GM12873 (cell line): ENCODE measurements around the gene SCN5A.

Experiments
- CTCF ChIP-seq: IDR thresholded peaks from 2 replicates; pipeline ENCODE4 v1.5.1; 2012; ENCODE audit warnings: low read depth, mild to moderate bottlenecking, moderate library complexity, low read length, control low read depth; ENCODE audit not compliant: insufficient read depth; ENCODE audit errors: missing control alignments

SCN5A gene

DNA sequence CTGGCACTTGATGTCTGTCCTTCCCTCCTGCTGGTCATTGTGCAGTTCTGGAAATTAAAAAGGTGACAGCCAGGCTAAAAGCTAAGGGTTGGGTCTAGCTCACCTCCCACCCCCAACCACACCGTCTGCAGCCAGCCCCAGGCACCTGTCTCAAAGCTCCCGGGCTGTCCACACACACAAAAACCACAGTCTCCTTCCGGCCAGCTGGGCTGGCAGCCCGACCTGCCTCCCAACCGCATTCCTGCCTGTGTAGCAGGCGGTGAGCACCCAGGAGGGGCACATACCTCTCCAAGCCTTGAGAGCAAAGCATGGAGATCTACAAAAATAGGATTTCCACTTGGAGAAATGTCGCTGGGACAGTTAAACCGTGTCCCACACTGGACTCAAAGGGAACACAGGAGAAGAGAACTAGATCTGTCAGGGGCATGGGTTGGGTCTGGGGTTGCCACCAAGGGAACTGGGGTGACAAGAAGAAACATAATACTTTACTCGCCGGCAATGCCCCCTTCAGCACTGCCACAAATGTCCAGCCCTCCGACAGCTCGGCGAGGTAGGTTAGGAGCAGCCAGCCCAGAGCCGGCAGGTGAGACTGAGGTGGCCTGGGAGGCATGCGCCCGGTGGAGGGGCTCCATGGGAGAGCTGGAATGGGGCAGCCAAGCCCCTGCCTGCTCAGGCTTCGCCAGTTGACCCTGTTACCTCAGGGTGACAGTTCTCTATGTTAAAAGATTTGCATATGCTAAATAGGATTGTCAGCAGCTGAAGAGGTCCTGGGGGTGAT is 101.1 kb downstream of the SCN5A start:
- TF ChIP-seq CTCF = no peak

DNA sequence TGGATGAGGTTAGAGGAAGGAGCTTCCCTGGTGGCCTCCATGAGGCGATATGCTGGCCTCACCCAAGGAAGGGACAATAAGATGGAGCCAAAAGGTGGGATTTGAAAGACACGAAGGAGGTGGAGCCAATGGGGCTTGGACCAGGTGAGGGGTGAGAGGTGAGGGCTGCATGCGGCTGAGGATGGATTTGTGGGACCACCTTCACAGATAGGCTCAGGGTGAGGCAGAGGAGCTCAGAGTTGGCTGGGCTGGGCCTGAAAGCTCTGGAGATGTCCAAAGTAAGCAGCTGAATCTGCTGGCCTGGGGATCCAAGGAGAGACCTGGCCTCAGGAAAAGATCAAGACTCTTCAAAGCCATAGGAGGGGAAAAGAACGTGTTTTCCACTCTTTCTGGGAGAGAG is 103.5 kb downstream of the SCN5A start:
- no peak for TF ChIP-seq CTCF

DNA sequence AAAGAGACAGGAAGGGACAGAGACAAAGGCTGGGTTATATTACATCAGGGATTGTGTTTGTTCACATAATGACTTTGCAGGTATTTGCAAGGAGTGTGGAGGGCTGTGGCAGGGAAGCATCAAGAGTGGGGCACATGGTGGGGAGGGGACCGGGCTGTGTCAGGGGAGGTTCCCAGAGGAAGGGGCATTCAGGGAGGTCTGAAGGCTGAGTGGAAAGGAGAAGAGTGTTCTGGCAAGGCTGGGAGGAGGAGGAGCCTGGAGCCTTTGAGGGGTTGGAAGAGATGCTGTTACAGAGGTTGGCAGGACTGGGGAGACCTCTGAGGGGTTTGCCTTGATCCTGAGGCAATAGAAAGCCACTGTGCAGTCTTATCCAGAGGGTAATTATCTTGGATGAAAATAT is 103.9 kb downstream of the SCN5A start:
- no peak for TF ChIP-seq CTCF

DNA sequence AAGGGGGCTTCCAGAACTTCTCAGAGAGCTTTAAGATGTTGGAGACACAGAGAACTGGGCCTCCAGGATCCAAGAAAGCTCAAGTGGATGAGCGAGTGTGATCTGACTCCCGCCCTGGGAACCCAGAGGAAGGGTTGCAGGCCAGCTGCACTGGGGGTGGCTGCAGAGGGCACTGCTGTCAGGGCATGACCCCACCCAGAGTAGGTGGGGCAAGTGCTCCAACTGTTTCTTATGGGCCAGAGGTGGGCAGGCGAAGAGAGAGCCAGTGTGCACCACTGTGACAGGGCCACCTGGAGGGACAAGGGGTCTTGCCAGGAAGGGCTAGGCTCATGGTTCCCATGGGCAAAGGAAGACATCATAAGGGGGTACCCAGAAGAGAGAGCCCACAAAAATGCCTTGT is 104.6 kb downstream of the SCN5A start:
- no peak for TF ChIP-seq CTCF

GRCh38 chr3:38543586-38543985 is 105.9 kb downstream of the SCN5A start:
- no peak for TF ChIP-seq CTCF

DNA sequence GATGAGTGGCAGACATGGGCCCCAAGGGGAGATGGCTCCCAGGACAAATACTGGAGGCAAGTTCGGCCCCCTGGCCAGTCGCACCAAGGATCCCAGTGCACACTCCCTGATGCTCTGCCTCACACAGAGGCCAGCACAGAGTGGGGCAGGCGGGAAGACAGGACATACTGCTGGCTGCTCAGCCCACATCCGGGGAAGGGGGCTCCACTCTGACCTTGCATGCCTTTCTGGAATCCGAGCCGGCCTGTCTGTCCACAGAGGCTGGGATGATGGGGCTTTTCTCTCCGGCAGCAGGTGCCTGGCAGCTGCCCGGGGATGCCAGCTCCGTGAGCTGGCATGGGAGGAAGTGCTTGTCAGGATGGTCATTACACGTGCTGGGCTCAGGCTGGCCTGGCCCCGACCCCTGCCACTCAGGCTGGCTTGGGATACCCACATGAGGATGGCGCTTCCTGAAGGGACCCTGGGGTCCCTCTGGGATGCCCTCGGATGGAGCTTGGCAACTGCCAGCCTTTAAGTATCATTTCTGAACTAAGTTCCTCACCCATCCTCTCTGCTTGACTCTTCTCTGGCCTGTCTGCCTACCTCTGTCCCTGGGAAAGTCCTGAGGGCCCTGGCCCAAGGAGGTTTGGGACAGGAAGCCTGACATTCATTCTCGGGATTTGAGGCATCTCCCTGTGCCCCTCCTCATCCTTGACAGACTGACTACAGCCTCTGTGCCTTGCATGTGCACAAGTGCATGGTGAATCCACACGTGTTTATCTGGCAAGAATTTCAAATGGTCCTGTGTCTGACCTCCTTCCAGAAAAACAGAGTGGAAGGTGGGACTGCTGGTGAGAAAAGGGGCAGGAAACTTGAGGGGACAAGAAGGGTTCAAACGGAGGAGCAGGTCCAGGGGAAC is 106.8 kb downstream of the SCN5A start:
- no peak for TF ChIP-seq CTCF

- no peak for TF ChIP-seq CTCF
Measured at GRCh38 chr3:38541806-38542205, 107.7 kb downstream of the SCN5A start.
